Peyer's patch (tissue), 4 donors: ENCODE data around the gene AFAP1L1. TPM values are rescaled to one million over a fixed set of nuclear protein-coding genes. Genes with fewer than 3 reads are reported as not detected.
"Not testable (repeated sequence)": the region's sequence is repeated elsewhere in the genome, so short reads cannot be mapped to it uniquely, and the experiment has no call there.

Experiments
- DNase-seq, 3 donors: peaks; one replicate each; pipeline ENCODE4 v3.0.0-alpha.2; 2017 to 2019
- H3K27ac ChIP-seq, 4 donors: fragments of 200-600 bp; sonication (generic); one replicate each; pipeline ENCODE4 v1.5.1; 2016 to 2019
- H3K27me3 ChIP-seq, 2 donors: fragments of 200-600 bp; sonication (generic); one replicate each; pipeline ENCODE4 v1.5.1; 2019
- H3K36me3 ChIP-seq, 3 donors: fragments of 200-600 bp; sonication (generic); one replicate each; pipeline ENCODE4 v1.5.1; 2016 to 2019
- H3K4me1 ChIP-seq, 4 donors: fragments of 200-600 bp; sonication (generic); one replicate each; pipeline ENCODE4 v1.5.1; 2016 to 2019
- H3K4me3 ChIP-seq, 4 donors: fragments of 200-600 bp; sonication (generic); 1 replicate in 3 of 4; 2 replicates in 1 of 4; pipeline ENCODE4 v1.5.1; 2016 to 2019; ENCODE audit warnings: mild to moderate bottlenecking in 1 of 4
- H3K9me3 ChIP-seq, 4 donors: fragments of 200-600 bp; sonication (generic); one replicate each; pipeline ENCODE4 v1.5.1; 2016 to 2019; ENCODE audit warnings: mild to moderate bottlenecking in 1 of 4
- POLR2A ChIP-seq, 2 donors: fragments of 450-650 bp; IDR thresholded peaks; one replicate each; pipeline ENCODE4 v1.5.1; 2017; ENCODE audit warnings: antibody characterized with exemption in 2 of 2, mild to moderate bottlenecking in 2 of 2, moderate library complexity in 2 of 2
- total RNA-seq, 4 donors: library from RNA; depleted of rRNA; stranded (reverse); fragments of >200 nt; gene quantifications; one replicate each; pipeline ENCODE4 v1.1.0, GENCODE V29; 2016
- TF ChIP-seq, protein P1 (sequence below), 6 experiments: fragments of 450-650 bp in 4 of 6; fragments of 200-600 bp in 2 of 6; sonication (generic) in 1 of 6; IDR thresholded peaks; one replicate each; pipeline ENCODE4 v1.5.1; 2017 to 2019; ENCODE audit warnings: antibody characterized with exemption in 6 of 6, mild to moderate bottlenecking in 3 of 6, moderate library complexity in 1 of 6

AFAP1L1 gene
- total RNA-seq, 4 donors from 2014 or later = 3.3 to 14.9 (median 4.9) TPM

DNA sequence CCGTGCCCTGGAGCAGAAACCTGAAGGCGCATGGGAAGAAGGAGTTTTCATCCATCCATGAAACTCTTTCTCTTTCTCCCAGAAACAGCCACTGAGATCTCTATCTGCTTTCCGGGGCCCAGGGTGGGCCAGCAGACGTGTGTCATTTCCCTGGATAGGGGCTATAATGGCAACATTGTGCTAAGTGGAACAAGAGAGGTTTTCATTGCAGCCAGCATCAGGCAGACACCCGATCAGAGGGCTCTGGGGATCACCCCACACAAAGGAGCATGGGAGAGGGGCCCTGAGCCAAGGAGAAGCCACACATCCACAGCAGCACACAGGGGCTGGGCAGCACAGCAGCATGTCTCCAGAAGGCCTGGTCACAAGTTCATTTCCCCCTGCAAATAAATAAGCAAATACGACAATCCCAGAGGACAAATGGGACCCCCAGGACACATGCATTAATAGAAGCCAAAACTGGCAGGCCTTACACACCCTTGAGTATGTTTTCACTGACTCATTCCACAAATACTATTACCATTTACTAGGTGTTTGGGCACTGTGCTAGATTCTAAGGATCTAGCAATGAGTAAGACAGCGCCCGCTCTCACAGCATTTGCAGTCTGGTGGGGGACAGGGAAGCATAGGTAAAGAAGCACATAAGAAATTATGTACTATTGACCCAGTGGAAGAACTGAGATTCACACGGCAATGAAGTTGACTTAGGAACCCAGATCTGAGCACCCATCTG is 4.3 kb upstream of the AFAP1L1 start:
- H3K27me3 ChIP-seq = no peaks in the 10 kb centered on the region
- DNase-seq = no peak
- TF ChIP-seq, protein P1, sequence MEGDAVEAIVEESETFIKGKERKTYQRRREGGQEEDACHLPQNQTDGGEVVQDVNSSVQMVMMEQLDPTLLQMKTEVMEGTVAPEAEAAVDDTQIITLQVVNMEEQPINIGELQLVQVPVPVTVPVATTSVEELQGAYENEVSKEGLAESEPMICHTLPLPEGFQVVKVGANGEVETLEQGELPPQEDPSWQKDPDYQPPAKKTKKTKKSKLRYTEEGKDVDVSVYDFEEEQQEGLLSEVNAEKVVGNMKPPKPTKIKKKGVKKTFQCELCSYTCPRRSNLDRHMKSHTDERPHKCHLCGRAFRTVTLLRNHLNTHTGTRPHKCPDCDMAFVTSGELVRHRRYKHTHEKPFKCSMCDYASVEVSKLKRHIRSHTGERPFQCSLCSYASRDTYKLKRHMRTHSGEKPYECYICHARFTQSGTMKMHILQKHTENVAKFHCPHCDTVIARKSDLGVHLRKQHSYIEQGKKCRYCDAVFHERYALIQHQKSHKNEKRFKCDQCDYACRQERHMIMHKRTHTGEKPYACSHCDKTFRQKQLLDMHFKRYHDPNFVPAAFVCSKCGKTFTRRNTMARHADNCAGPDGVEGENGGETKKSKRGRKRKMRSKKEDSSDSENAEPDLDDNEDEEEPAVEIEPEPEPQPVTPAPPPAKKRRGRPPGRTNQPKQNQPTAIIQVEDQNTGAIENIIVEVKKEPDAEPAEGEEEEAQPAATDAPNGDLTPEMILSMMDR (IDR thresholded peaks at IDR 0.05) = no peak
- no peak for TF ChIP-seq POLR2A (IDR thresholded peaks at IDR 0.05)
- peaks cover 0 to 12% (median 9%) of the 10 kb centered on the region in 4 donors for H3K4me1 ChIP-seq
- H3K9me3 ChIP-seq = peaks cover 0 to 15% (median 0%) of the 10 kb centered on the region in 4 donors
- H3K4me3 ChIP-seq = no peak overlapping the region
- no peak overlapping the region for H3K27ac ChIP-seq
- no peaks in the 10 kb centered on the region for H3K36me3 ChIP-seq

DNA sequence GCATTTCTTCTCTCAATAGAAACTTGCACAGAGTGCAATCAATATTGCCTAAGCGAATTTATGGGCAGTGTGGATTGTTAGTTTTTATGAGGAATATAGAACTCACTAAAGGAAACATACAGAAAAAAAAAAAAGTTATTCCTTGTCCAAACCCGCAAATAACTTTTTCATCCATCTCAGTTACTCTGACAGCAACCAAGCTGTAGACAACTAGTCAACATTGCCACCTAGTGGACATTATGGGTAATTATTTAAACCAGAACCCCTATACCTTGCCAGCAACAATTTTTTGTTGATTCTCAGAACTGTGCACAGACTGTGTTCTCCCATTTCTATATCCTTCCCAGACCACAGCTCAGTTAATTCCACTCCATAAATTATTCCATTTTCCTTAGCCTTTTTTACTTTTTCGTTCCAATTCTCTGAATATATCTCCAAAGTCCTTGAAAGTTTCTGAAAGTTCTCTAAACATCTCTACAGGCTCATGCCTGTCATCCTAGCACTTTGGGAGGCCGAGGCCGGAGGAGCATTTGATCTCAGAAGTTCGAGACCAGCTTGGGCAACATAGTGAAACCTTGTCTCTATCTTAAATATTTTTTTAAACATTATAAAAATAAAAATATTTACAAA is 2.6 kb upstream of the AFAP1L1 start:
- no peaks in the 10 kb centered on the region for H3K27me3 ChIP-seq
- peaks cover 0 to 12% (median 9%) of the 10 kb centered on the region in 4 donors for H3K4me1 ChIP-seq
- H3K4me3 ChIP-seq = no peak overlapping the region
- no peaks in the 10 kb centered on the region for H3K36me3 ChIP-seq
- DNase-seq = no peak
- H3K27ac ChIP-seq = no peak overlapping the region
- peaks cover 0 to 15% (median 0%) of the 10 kb centered on the region in 4 donors for H3K9me3 ChIP-seq
- no peak for TF ChIP-seq POLR2A (IDR thresholded peaks at IDR 0.05)
- TF ChIP-seq, protein P1 (IDR thresholded peaks at IDR 0.05) = peak; percentile 40 to 83 (median 76)

DNA sequence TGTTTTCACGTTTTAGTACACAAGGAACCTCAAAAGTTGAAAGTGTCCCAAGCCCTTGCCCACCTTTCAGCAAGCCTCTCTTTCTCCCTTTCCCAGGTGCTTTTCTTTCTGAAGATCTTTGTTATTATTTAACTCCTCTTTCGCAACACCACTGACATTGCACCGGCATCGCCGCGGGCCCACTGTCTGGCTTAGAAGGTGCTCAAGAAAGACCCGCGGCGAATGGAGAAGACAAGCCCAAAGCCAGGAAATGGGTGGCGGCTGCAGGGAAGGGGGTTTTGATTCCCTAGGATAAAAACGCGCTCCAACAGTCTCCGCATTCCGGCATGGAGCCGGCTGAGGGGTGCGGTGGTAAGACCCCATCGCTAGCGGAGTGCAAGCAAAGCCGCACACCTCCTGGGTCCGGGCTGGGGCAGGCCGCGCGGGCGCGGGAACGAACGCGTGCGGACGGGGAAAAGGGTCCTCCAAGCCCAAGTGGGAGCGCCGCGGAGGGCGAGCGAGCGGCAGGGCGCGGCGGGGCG is 404 bp upstream of the AFAP1L1 start:
- peak overlapping the region; percentile 35 to 64 (median 54) for H3K4me3 ChIP-seq
- H3K27me3 ChIP-seq = no peaks in the 10 kb centered on the region
- peaks cover 0 to 15% (median 0%) of the 10 kb centered on the region in 4 donors for H3K9me3 ChIP-seq
- no peak for TF ChIP-seq POLR2A (IDR thresholded peaks at IDR 0.05)
- TF ChIP-seq, protein P1 (IDR thresholded peaks at IDR 0.05) = no peak
- no peaks in the 10 kb centered on the region for H3K36me3 ChIP-seq
- H3K27ac ChIP-seq = peak overlapping the region in 3 of 4 donors; percentile 46 to 70 (median 67)
- peaks cover 0 to 12% (median 9%) of the 10 kb centered on the region in 4 donors for H3K4me1 ChIP-seq
- DNase-seq = no peak

DNA sequence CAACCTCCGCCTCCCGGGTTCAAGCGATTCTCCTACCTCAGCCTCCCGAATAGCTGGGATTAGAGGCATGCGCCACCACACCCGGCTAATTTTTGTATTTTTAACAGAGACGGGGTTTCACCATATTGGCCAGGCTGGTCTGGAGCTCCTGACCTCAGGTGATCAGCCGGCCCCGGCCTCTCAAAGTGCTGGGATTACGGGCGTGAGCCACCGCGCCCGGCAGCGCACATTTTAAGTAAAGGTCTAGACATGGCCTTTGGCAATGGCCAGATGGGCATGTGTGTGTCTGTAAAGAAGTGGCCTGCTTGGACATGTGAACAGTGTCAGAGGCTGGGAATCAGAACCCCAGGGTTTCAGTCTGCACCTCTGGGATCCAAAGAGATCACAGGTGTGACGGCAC is 1.1 kb downstream of the AFAP1L1 start:
- Histone ChIP-seq H3K9me3 (peaks cover 0 to 15% (median 0%) of the 10 kb centered on the region in 4 donors), H3K4me1 (peaks cover 0 to 12% (median 9%) of the 10 kb centered on the region in 4 donors), H3K4me3 (peak overlapping the region in 3 of 4 donors; percentile 35 to 64 (median 63)), H3K27ac (peak overlapping the region in 1 of 4 donors; percentile 13)
- H3K36me3 ChIP-seq, DNase-seq, H3K27me3 ChIP-seq: not testable (repeated sequence)

DNA sequence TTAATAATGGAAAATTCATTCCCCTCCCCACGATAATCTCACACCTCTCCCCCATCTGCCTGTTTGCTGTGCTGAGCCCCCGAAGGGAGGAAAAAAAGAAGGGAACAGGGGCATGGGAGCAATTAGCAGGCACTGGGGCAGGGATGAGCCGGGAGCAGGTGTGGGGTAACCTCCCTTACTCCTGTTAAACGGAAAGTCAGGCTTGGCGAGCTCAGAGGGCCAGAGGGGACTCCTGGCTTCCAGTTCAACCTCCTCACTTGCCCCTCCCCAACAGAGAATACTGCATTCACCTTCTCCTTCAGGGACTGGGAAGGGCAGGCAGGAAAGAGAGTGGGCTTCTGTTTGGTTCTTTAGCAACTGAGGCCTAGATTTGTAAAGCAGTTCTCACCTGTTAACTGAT is 1.6 kb downstream of the AFAP1L1 start:
- Histone ChIP-seq H3K27me3 (no peaks in the 10 kb centered on the region), H3K4me1 (peaks cover 0 to 12% (median 9%) of the 10 kb centered on the region in 4 donors), H3K27ac (peak overlapping the region in 1 of 4 donors; percentile 13), H3K4me3 (peak overlapping the region in 1 of 4 donors; percentile 63), H3K9me3 (peaks cover 0 to 10% (median 0%) of the 10 kb centered on the region in 4 donors), H3K36me3 (no peaks in the 10 kb centered on the region)
- TF ChIP-seq POLR2A (IDR thresholded peaks at IDR 0.05) = no peak
- TF ChIP-seq, protein P1 (IDR thresholded peaks at IDR 0.05) = no peak
- DNase-seq = no peak

DNA sequence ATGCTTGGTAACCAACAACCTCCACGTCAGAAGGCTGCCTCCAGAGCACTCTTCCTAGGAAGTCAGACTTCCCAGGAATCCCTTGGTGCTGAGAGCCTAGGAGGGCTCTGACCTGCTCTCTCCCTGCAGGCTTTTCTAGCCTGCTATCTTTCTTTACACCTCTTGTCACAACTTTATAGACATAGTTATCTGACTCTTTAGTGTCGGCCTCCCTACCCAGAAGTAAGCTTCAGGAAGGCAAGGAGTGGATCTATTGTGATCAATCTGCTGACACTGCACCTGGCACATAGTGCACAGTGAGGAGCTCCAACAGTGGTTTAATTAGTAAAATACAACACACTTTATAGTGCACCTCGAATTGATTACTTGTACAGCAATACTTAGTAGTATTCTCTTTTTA is 2.3 kb downstream of the AFAP1L1 start:
- no peak overlapping the region for H3K4me3 ChIP-seq
- no peak for DNase-seq
- H3K27me3 ChIP-seq = no peaks in the 10 kb centered on the region
- H3K9me3 ChIP-seq = peaks cover 0 to 3% (median 0%) of the 10 kb centered on the region in 4 donors
- TF ChIP-seq, protein P1 (IDR thresholded peaks at IDR 0.05) = no peak
- no peak for TF ChIP-seq POLR2A (IDR thresholded peaks at IDR 0.05)
- no peaks in the 10 kb centered on the region for H3K36me3 ChIP-seq
- H3K4me1 ChIP-seq = peaks cover 0 to 12% (median 9%) of the 10 kb centered on the region in 4 donors
- H3K27ac ChIP-seq = no peak overlapping the region
